ENCODE measurements around the gene TSHZ1. TPM values are rescaled to one million over a fixed set of nuclear protein-coding genes. Genes with fewer than 3 reads are reported as not detected.

TSHZ1 gene
- total RNA-seq, 2 donors from 2014 or later = 13.9 to 17.4 TPM

DNA sequence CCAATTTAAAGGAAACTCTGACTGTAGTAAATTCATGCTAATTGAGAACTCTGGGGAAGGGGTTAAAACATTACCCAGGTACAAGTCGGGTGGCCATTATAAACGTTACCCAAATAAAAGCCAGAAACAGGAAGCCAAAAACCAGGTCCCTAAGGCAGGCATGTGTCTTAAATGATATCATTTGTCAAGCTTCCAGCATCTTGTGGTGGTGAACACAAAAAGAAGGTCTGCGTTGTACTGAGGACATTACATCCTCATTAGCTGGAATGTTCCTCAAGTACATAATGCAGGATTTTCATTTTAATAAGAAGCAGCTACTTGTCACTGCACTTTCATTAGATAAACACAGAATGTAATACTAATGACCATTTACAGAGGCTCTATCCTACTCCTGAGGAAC lies 12.6 kb upstream of the TSHZ1 start:
- no peak for ATAC-seq (ENCODE audit: insufficient number of reproducible peaks, low FRiP score, low read depth)
- H3K4me3 ChIP-seq = no peak overlapping the region

GRCh38 chr18:75199327-75199726 lies 11.3 kb upstream of the TSHZ1 start:
- ATAC-seq (ENCODE audit: insufficient number of reproducible peaks, low FRiP score, low read depth) (no peak), DNase-seq (ENCODE audit: low spot score) (no peak)
- H3K9me3 ChIP-seq = no peaks in the 10 kb centered on the region
- H3K4me1 ChIP-seq (ENCODE audit: control insufficient read depth in 1 of 2, low read depth in 2 of 2) = peaks cover 11 to 38% of the 10 kb centered on the region in 2 donors
- no peaks in the 10 kb centered on the region for H3K36me3 ChIP-seq
- no peak overlapping the region for H3K27ac ChIP-seq
- TF ChIP-seq, protein P1, sequence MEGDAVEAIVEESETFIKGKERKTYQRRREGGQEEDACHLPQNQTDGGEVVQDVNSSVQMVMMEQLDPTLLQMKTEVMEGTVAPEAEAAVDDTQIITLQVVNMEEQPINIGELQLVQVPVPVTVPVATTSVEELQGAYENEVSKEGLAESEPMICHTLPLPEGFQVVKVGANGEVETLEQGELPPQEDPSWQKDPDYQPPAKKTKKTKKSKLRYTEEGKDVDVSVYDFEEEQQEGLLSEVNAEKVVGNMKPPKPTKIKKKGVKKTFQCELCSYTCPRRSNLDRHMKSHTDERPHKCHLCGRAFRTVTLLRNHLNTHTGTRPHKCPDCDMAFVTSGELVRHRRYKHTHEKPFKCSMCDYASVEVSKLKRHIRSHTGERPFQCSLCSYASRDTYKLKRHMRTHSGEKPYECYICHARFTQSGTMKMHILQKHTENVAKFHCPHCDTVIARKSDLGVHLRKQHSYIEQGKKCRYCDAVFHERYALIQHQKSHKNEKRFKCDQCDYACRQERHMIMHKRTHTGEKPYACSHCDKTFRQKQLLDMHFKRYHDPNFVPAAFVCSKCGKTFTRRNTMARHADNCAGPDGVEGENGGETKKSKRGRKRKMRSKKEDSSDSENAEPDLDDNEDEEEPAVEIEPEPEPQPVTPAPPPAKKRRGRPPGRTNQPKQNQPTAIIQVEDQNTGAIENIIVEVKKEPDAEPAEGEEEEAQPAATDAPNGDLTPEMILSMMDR (IDR thresholded peaks at IDR 0.05) = no peak
- no peaks in the 10 kb centered on the region for H3K27me3 ChIP-seq (replicated peaks; ENCODE audit: insufficient read depth)
- no peak overlapping the region for H3K4me3 ChIP-seq

More for the DNA sequence above, 12.6 kb upstream of the TSHZ1 start:
- no peak for DNase-seq (ENCODE audit: low spot score)
- Histone ChIP-seq H3K27me3 (replicated peaks; ENCODE audit: insufficient read depth) (no peaks in the 10 kb centered on the region), H3K9me3 (no peaks in the 10 kb centered on the region), H3K36me3 (no peaks in the 10 kb centered on the region), H3K27ac (no peak overlapping the region), H3K4me1 (ENCODE audit: control insufficient read depth in 1 of 2, low read depth in 2 of 2) (peaks cover 3 to 28% of the 10 kb centered on the region in 2 donors)
- TF ChIP-seq, protein P1 (IDR thresholded peaks at IDR 0.05) = no peak

DNA sequence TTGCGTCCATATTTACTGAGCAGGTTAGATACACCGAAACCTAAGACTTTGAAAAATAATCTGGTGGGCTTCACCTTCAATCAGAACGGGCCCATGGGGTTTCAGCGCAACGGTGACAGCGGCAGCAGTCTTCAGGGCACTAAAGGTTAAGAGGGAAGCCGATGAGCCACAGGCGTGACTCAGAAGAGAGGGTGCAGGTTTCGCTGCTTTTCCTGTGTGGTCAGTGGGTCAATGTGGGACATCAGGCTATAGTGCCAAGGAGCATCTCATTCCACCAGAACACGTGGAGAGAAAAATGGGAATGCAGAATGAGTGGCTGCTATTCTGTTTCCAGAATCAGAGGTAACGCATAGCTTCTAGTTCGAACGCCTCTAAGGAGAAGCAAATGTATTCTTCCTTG lies 10.5 kb upstream of the TSHZ1 start:
- TF ChIP-seq, protein P1 (IDR thresholded peaks at IDR 0.05) = no peak
- H3K4me1 ChIP-seq (ENCODE audit: control insufficient read depth in 1 of 2, low read depth in 2 of 2) = peaks cover 15 to 45% of the 10 kb centered on the region in 2 donors

DNA sequence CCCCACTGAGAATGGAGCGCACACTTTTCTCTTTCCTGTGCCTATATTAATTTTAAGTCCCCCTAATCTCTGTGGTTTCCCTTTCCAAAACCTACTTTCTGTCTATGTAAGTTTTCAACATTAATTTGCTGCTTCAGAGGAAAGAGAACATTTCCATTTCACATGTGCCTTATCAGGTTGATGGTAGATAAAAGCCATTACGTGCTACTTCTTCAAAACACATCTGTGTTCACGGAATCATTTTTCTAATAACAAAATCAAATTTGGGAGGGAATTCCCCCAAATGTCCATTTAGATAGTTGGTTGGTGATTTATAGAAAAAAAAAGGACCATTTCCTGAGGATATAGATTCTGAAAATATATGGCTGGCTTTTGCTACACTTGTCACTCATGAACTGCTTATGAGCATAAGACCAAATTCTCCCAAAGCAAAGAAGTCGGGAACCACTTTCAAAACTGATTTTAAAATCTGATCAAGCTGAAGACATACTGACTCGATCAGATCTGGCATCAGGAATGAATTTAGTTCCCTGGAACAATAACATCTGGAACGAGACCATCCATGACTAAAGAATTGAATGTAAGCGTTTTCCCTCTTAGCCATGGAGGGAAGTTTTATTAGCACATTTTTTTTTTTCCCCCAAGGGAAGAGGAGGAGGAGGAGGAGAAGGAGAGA lies 9.9 kb upstream of the TSHZ1 start:
- H3K4me1 ChIP-seq (ENCODE audit: control insufficient read depth in 1 of 2, low read depth in 2 of 2) = peaks cover 19 to 50% of the 10 kb centered on the region in 2 donors

More for the DNA sequence above, 10.5 kb upstream of the TSHZ1 start:
- no peak overlapping the region for H3K27ac ChIP-seq
- no peak overlapping the region for H3K4me3 ChIP-seq
- DNase-seq (ENCODE audit: low spot score) = no peak
- no peaks in the 10 kb centered on the region for H3K9me3 ChIP-seq
- no peaks in the 10 kb centered on the region for H3K36me3 ChIP-seq
- no peaks in the 10 kb centered on the region for H3K27me3 ChIP-seq (replicated peaks; ENCODE audit: insufficient read depth)
- no peak for ATAC-seq (ENCODE audit: insufficient number of reproducible peaks, low FRiP score, low read depth)

More for the DNA sequence above, 9.9 kb upstream of the TSHZ1 start:
- TF ChIP-seq, protein P1 (IDR thresholded peaks at IDR 0.05) = no peak
- H3K9me3 ChIP-seq = no peaks in the 10 kb centered on the region
- no peaks in the 10 kb centered on the region for H3K36me3 ChIP-seq
- peak overlapping the region; percentile 45 for H3K4me3 ChIP-seq
- no peaks in the 10 kb centered on the region for H3K27me3 ChIP-seq (replicated peaks; ENCODE audit: insufficient read depth)
- no peak overlapping the region for H3K27ac ChIP-seq
- ATAC-seq (ENCODE audit: insufficient number of reproducible peaks, low FRiP score, low read depth) = no peak
- no peak for DNase-seq (ENCODE audit: low spot score)
